HEK293 (cell line): Measurements from ENCODE around the gene PUM2.

Experiments
- GLIS2 ChIP-seq: fragments of 450-650 bp; formaldehyde crosslinking; IDR thresholded peaks from 2 replicates; pipeline ENCODE4 v1.5.1; 2016; ENCODE audit warnings: missing biosample characterization, missing genetic modification characterization
- KLF7 ChIP-seq: fragments of 450-650 bp; formaldehyde crosslinking; IDR thresholded peaks from 2 replicates; pipeline ENCODE4 v1.5.1; 2016; ENCODE audit warnings: missing biosample characterization, missing genetic modification characterization, borderline replicate concordance
- MYNN ChIP-seq: fragments of 450-650 bp; formaldehyde crosslinking; IDR thresholded peaks from 2 replicates; pipeline ENCODE4 v1.5.1; 2016; ENCODE audit warnings: missing biosample characterization, missing genetic modification characterization, borderline replicate concordance
- OSR2 ChIP-seq: fragments of 450-650 bp; formaldehyde crosslinking; IDR thresholded peaks from 2 replicates; pipeline ENCODE4 v1.5.1; 2016; ENCODE audit warnings: missing biosample characterization, missing genetic modification characterization
- SP3 ChIP-seq: fragments of 450-650 bp; formaldehyde crosslinking; IDR thresholded peaks from 2 replicates; pipeline ENCODE4 v1.5.1; 2016; ENCODE audit warnings: missing biosample characterization, missing genetic modification characterization
- ZBTB48 ChIP-seq: fragments of 450-650 bp; formaldehyde crosslinking; IDR thresholded peaks from 2 replicates; pipeline ENCODE4 v1.5.1; 2016; ENCODE audit warnings: missing biosample characterization, missing genetic modification characterization
- ZFHX2 ChIP-seq: fragments of 450-650 bp; formaldehyde crosslinking; conservative IDR thresholded peaks from 2 replicates; pipeline ENCODE4 v1.5.1; 2016; ENCODE audit warnings: missing biosample characterization, missing genetic modification characterization
- ZFP37 ChIP-seq: fragments of 450-650 bp; formaldehyde crosslinking; IDR thresholded peaks from 2 replicates; pipeline ENCODE4 v1.5.1; 2016; ENCODE audit warnings: missing biosample characterization, missing genetic modification characterization
- ZIC2 ChIP-seq: fragments of 450-650 bp; formaldehyde crosslinking; IDR thresholded peaks from 2 replicates; pipeline ENCODE4 v1.5.1; 2016; ENCODE audit warnings: missing biosample characterization, missing genetic modification characterization
- ZNF138 ChIP-seq: fragments of 450-650 bp; formaldehyde crosslinking; IDR thresholded peaks from 2 replicates; pipeline ENCODE4 v1.5.1; 2016; ENCODE audit warnings: missing biosample characterization, missing genetic modification characterization, borderline replicate concordance
- ZNF157 ChIP-seq: fragments of 450-650 bp; formaldehyde crosslinking; IDR thresholded peaks from 2 replicates; pipeline ENCODE4 v1.5.1; 2016; ENCODE audit warnings: missing biosample characterization, missing genetic modification characterization
- ZNF175 ChIP-seq: fragments of 450-650 bp; formaldehyde crosslinking; IDR thresholded peaks from 2 replicates; pipeline ENCODE4 v1.5.1; 2016; ENCODE audit warnings: missing biosample characterization, missing genetic modification characterization
- ZNF19 ChIP-seq: fragments of 450-650 bp; formaldehyde crosslinking; IDR thresholded peaks from 2 replicates; pipeline ENCODE4; 2016; ENCODE audit warnings: missing biosample characterization, missing genetic modification characterization, low read depth
- ZNF266 ChIP-seq: fragments of 450-650 bp; formaldehyde crosslinking; IDR thresholded peaks from 2 replicates; pipeline ENCODE4 v1.5.1; 2016; ENCODE audit warnings: missing biosample characterization, missing genetic modification characterization, low read depth
- ZNF292 ChIP-seq: fragments of 450-650 bp; formaldehyde crosslinking; IDR thresholded peaks from 2 replicates; pipeline ENCODE4 v1.5.1; 2016; ENCODE audit warnings: low read depth, missing biosample characterization, missing genetic modification characterization, borderline replicate concordance
- ZNF350 ChIP-seq: fragments of 450-650 bp; formaldehyde crosslinking; IDR thresholded peaks from 2 replicates; pipeline ENCODE4 v1.5.0; 2017; ENCODE audit warnings: missing biosample characterization, mild to moderate bottlenecking, missing genetic modification characterization
- ZNF391 ChIP-seq: fragments of 450-650 bp; formaldehyde crosslinking; IDR thresholded peaks from 2 replicates; pipeline ENCODE4 v1.5.1; 2016; ENCODE audit warnings: low read depth, missing biosample characterization, missing genetic modification characterization, borderline replicate concordance
- ZNF404 ChIP-seq: fragments of 450-650 bp; formaldehyde crosslinking; IDR thresholded peaks from 2 replicates; pipeline ENCODE4 v1.5.1; 2017; ENCODE audit warnings: missing biosample characterization, missing genetic modification characterization
- ZNF416 ChIP-seq: fragments of 450-650 bp; formaldehyde crosslinking; IDR thresholded peaks from 2 replicates; pipeline ENCODE4 v1.5.1; 2016; ENCODE audit warnings: missing biosample characterization, missing genetic modification characterization
- ZNF48 ChIP-seq: fragments of 450-650 bp; formaldehyde crosslinking; IDR thresholded peaks from 2 replicates; pipeline ENCODE4 v1.5.1; 2016; ENCODE audit warnings: missing biosample characterization, missing genetic modification characterization
- ZNF521 ChIP-seq: fragments of 450-650 bp; formaldehyde crosslinking; IDR thresholded peaks from 2 replicates; pipeline ENCODE4 v1.5.1; 2017; ENCODE audit warnings: missing biosample characterization, mild to moderate bottlenecking, missing genetic modification characterization
- ZNF560 ChIP-seq: fragments of 450-650 bp; formaldehyde crosslinking; IDR thresholded peaks from 2 replicates; pipeline ENCODE4 v1.5.1; 2017; ENCODE audit warnings: missing biosample characterization, missing genetic modification characterization, borderline replicate concordance
- ZNF623 ChIP-seq: fragments of 450-650 bp; formaldehyde crosslinking; IDR thresholded peaks from 2 replicates; pipeline ENCODE4 v1.5.1; 2016; ENCODE audit warnings: missing biosample characterization, missing genetic modification characterization
- ZSCAN30 ChIP-seq: fragments of 450-650 bp; IDR thresholded peaks from 2 replicates; pipeline ENCODE4 v1.5.1; 2018; ENCODE audit warnings: missing biosample characterization, mild to moderate bottlenecking, missing genetic modification characterization, moderate library complexity
- ZXDB ChIP-seq: fragments of 450-650 bp; formaldehyde crosslinking; IDR thresholded peaks from 2 replicates; pipeline ENCODE4 v1.5.1; 2016; ENCODE audit warnings: missing biosample characterization, missing genetic modification characterization
- TF ChIP-seq, protein P1 (sequence below): fragments of 450-650 bp; formaldehyde crosslinking; conservative IDR thresholded peaks from 2 replicates; pipeline ENCODE4 v1.5.1; 2016; ENCODE audit warnings: low read depth, missing biosample characterization, missing genetic modification characterization
- TF ChIP-seq, protein P2 (sequence below): fragments of 450-650 bp; formaldehyde crosslinking; IDR thresholded peaks from 2 replicates; pipeline ENCODE4 v1.5.1; 2016; ENCODE audit warnings: missing biosample characterization, missing genetic modification characterization
- TF ChIP-seq, protein P3 (sequence below): fragments of 450-650 bp; formaldehyde crosslinking; IDR thresholded peaks from 2 replicates; pipeline ENCODE4 v1.5.0; 2017; ENCODE audit warnings: missing biosample characterization, missing genetic modification characterization, borderline replicate concordance
- TF ChIP-seq, protein P4 (sequence below): fragments of 450-650 bp; formaldehyde crosslinking; optimal IDR thresholded peaks from 2 replicates; pipeline ENCODE3; 2016; ENCODE audit warnings: missing biosample characterization, mild to moderate bottlenecking, missing genetic modification characterization
- TF ChIP-seq, protein P5 (sequence below): fragments of 450-650 bp; formaldehyde crosslinking; IDR thresholded peaks from 2 replicates; pipeline ENCODE4 v1.5.1; 2017; ENCODE audit warnings: missing biosample characterization, missing genetic modification characterization

The PUM2 gene

DNA sequence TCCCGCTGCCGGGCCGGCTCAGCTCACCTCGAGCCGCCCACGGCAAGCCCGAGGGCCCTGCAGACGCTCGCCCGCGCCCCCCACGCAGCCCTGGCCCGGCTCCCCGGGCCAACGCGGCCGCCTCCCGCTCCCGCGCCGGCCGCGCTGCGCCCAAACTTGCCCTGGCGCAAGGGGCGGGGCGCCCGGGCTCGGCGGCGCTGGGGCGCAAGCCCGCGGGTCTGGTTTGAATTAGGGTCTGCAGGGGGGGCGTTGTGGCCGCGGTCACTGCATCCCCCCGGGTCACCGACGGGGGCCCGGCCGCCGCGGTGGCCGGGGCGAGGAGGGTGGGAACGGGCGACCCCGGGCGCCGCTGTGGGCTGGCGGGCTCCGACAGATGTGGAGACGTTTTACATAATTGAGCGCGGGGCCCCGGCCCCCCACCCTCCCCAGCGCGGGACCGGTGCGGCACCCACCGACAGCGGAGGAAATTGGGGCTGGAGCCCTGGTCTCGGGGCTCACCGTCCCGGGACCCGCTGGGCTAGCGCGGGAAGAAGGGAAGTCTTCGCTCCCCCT lies 126.4 kb downstream of the PUM2 start (continued):
- TF ChIP-seq, protein P1, sequence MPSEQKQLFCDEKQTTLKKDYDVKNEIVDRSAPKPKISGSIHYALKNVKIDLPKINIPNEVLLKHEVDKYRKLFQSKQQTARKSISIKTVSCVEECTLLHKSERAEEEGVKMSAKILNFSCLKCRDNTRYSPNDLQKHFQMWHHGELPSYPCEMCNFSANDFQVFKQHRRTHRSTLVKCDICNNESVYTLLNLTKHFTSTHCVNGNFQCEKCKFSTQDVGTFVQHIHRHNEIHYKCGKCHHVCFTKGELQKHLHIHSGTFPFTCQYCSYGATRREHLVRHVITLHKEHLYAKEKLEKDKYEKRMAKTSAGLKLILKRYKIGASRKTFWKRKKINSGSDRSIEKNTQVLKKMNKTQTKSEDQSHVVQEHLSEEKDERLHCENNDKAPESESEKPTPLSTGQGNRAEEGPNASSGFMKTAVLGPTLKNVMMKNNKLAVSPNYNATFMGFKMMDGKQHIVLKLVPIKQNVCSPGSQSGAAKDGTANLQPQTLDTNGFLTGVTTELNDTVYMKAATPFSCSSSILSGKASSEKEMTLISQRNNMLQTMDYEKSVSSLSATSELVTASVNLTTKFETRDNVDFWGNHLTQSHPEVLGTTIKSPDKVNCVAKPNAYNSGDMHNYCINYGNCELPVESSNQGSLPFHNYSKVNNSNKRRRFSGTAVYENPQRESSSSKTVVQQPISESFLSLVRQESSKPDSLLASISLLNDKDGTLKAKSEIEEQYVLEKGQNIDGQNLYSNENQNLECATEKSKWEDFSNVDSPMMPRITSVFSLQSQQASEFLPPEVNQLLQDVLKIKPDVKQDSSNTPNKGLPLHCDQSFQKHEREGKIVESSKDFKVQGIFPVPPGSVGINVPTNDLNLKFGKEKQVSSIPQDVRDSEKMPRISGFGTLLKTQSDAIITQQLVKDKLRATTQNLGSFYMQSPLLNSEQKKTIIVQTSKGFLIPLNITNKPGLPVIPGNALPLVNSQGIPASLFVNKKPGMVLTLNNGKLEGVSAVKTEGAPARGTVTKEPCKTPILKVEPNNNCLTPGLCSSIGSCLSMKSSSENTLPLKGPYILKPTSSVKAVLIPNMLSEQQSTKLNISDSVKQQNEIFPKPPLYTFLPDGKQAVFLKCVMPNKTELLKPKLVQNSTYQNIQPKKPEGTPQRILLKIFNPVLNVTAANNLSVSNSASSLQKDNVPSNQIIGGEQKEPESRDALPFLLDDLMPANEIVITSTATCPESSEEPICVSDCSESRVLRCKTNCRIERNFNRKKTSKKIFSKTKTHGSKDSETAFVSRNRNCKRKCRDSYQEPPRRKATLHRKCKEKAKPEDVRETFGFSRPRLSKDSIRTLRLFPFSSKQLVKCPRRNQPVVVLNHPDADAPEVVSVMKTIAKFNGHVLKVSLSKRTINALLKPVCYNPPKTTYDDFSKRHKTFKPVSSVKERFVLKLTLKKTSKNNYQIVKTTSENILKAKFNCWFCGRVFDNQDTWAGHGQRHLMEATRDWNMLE (tag by site-specific recombination) = no peak
- no peak for TF ChIP-seq ZNF138 (tag by site-specific recombination)
- no peak for TF ChIP-seq ZSCAN30 (tag by site-specific recombination)
- no peak for TF ChIP-seq ZNF19
- no peak for TF ChIP-seq ZNF404 (tag by site-specific recombination)
- TF ChIP-seq SP3 (tag by site-specific recombination) = no peak
- no peak for TF ChIP-seq ZFP37 (tag by site-specific recombination)
- TF ChIP-seq ZNF623 = no peak
- TF ChIP-seq, protein P2, sequence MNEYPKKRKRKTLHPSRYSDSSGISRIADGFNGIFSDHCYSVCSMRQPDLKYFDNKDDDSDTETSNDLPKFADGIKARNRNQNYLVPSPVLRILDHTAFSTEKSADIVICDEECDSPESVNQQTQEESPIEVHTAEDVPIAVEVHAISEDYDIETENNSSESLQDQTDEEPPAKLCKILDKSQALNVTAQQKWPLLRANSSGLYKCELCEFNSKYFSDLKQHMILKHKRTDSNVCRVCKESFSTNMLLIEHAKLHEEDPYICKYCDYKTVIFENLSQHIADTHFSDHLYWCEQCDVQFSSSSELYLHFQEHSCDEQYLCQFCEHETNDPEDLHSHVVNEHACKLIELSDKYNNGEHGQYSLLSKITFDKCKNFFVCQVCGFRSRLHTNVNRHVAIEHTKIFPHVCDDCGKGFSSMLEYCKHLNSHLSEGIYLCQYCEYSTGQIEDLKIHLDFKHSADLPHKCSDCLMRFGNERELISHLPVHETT = no peak
- TF ChIP-seq OSR2 = no peak
- TF ChIP-seq ZNF292 = no peak
- no peak for TF ChIP-seq ZNF416
- peak; percentile 43 for TF ChIP-seq GLIS2 (tag by site-specific recombination)
- TF ChIP-seq ZNF521 (tag by site-specific recombination) = no peak
- TF ChIP-seq, protein P3, sequence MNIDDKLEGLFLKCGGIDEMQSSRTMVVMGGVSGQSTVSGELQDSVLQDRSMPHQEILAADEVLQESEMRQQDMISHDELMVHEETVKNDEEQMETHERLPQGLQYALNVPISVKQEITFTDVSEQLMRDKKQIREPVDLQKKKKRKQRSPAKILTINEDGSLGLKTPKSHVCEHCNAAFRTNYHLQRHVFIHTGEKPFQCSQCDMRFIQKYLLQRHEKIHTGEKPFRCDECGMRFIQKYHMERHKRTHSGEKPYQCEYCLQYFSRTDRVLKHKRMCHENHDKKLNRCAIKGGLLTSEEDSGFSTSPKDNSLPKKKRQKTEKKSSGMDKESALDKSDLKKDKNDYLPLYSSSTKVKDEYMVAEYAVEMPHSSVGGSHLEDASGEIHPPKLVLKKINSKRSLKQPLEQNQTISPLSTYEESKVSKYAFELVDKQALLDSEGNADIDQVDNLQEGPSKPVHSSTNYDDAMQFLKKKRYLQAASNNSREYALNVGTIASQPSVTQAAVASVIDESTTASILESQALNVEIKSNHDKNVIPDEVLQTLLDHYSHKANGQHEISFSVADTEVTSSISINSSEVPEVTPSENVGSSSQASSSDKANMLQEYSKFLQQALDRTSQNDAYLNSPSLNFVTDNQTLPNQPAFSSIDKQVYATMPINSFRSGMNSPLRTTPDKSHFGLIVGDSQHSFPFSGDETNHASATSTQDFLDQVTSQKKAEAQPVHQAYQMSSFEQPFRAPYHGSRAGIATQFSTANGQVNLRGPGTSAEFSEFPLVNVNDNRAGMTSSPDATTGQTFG (tag by site-specific recombination) = no peak
- no peak for TF ChIP-seq KLF7
- TF ChIP-seq ZNF175 (tag by site-specific recombination) = no peak
- TF ChIP-seq ZNF157 = no peak
- TF ChIP-seq ZNF48 = no peak
- TF ChIP-seq, protein P4, sequence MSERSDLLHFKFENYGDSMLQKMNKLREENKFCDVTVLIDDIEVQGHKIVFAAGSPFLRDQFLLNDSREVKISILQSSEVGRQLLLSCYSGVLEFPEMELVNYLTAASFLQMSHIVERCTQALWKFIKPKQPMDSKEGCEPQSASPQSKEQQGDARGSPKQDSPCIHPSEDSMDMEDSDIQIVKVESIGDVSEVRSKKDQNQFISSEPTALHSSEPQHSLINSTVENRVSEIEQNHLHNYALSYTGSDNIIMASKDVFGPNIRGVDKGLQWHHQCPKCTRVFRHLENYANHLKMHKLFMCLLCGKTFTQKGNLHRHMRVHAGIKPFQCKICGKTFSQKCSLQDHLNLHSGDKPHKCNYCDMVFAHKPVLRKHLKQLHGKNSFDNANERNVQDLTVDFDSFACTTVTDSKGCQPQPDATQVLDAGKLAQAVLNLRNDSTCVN (tag by site-specific recombination) = peak; percentile 1
- no peak for TF ChIP-seq ZNF266
- TF ChIP-seq ZNF560 (tag by site-specific recombination) = no peak
- no peak for TF ChIP-seq ZNF391 (tag by site-specific recombination)
- TF ChIP-seq ZNF350 (tag by site-specific recombination) = no peak
- TF ChIP-seq ZXDB (tag by site-specific recombination) = no peak
- TF ChIP-seq ZBTB48 (tag by site-specific recombination) = no peak
- TF ChIP-seq MYNN (tag by site-specific recombination) = no peak
- peak; percentile 34 for TF ChIP-seq ZFHX2 (tag by site-specific recombination)
- TF ChIP-seq, protein P5, sequence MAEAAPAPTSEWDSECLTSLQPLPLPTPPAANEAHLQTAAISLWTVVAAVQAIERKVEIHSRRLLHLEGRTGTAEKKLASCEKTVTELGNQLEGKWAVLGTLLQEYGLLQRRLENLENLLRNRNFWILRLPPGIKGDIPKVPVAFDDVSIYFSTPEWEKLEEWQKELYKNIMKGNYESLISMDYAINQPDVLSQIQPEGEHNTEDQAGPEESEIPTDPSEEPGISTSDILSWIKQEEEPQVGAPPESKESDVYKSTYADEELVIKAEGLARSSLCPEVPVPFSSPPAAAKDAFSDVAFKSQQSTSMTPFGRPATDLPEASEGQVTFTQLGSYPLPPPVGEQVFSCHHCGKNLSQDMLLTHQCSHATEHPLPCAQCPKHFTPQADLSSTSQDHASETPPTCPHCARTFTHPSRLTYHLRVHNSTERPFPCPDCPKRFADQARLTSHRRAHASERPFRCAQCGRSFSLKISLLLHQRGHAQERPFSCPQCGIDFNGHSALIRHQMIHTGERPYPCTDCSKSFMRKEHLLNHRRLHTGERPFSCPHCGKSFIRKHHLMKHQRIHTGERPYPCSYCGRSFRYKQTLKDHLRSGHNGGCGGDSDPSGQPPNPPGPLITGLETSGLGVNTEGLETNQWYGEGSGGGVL (tag by site-specific recombination) = no peak
- peak; percentile 13; the same call in 1 of the 2 replicates for TF ChIP-seq ZIC2 (tag by site-specific recombination)
